Lower leg skin (tissue), 4 donors: ENCODE results near the gene BBLN. TPM values are rescaled to one million over a fixed set of nuclear protein-coding genes. Genes with fewer than 3 reads are reported as not detected.

ENCODE experiments used
- DNase-seq, 2 donors: peaks; one replicate each; pipeline ENCODE4 v3.0.0-alpha.2; 2019; ENCODE audit warnings: low spot score in 2 of 2
- H3K4me3 ChIP-seq: fragments of 200-600 bp; sonication (generic); 2 replicates; pipeline ENCODE4 v1.5.1; 2017; ENCODE audit warnings: mild to moderate bottlenecking, low read depth; ENCODE audit not compliant: poor library complexity, severe bottlenecking
- POLR2A ChIP-seq, 2 donors: fragments of 450-650 bp; IDR thresholded peaks; one replicate each; pipeline ENCODE4 v1.6.1; 2016 to 2017; ENCODE audit warnings: antibody characterized with exemption in 2 of 2, mild to moderate bottlenecking in 1 of 2, moderate library complexity in 1 of 2
- WGBS, 2 donors: methylation state at CpG; one replicate each; pipeline ENCODE4 v1.1.5; 2018; 5-methylcytosine and 5-hydroxymethylcytosine counted together
- intact Hi-C: fragments of 100-400 bp; cut with DNase I; formaldehyde crosslinking; loops from one replicate; pipeline ENCODE4 v1.15.0; 2023; ENCODE audit warnings: low total_unique reads
- total RNA-seq, 4 donors: library from RNA; depleted of rRNA; stranded (reverse); fragments of >200 nt; gene quantifications; one replicate each; pipeline ENCODE4 v1.1.0, GENCODE V29; 2016
- TF ChIP-seq, protein P1 (sequence below), 3 donors: fragments of 450-650 bp; IDR thresholded peaks; one replicate each; pipeline ENCODE4 v1.5.1; 2016; ENCODE audit warnings: antibody characterized with exemption in 3 of 3, mild to moderate bottlenecking in 3 of 3, moderate library complexity in 2 of 3

The BBLN gene
- total RNA-seq, 4 donors from 2014 or later: 288 to 606 (median 392) TPM

GRCh38 chr9:128153947-128154695, 5.9 kb upstream of the BBLN start:
- H3K4me3 ChIP-seq: no peak overlapping the region
- intact Hi-C loops: no loop called here
- no peak for TF ChIP-seq POLR2A (IDR thresholded peaks at IDR 0.05)
- TF ChIP-seq, protein P1, sequence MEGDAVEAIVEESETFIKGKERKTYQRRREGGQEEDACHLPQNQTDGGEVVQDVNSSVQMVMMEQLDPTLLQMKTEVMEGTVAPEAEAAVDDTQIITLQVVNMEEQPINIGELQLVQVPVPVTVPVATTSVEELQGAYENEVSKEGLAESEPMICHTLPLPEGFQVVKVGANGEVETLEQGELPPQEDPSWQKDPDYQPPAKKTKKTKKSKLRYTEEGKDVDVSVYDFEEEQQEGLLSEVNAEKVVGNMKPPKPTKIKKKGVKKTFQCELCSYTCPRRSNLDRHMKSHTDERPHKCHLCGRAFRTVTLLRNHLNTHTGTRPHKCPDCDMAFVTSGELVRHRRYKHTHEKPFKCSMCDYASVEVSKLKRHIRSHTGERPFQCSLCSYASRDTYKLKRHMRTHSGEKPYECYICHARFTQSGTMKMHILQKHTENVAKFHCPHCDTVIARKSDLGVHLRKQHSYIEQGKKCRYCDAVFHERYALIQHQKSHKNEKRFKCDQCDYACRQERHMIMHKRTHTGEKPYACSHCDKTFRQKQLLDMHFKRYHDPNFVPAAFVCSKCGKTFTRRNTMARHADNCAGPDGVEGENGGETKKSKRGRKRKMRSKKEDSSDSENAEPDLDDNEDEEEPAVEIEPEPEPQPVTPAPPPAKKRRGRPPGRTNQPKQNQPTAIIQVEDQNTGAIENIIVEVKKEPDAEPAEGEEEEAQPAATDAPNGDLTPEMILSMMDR (IDR thresholded peaks at IDR 0.05): no peak
- DNase-seq: no peak
- 89 to 91% methylated on average over 8 to 11 of the region's 13 CpGs for WGBS, 2 donors

GRCh38 chr9:128155736-128156500, 4.1 kb upstream of the BBLN start:
- no peak for DNase-seq
- intact Hi-C loops: no loop called here
- WGBS, 2 donors: 77 to 87% methylated on average over 7 of the region's 7 CpGs
- H3K4me3 ChIP-seq: no peak overlapping the region
- TF ChIP-seq, protein P1 (IDR thresholded peaks at IDR 0.05): no peak
- TF ChIP-seq POLR2A (IDR thresholded peaks at IDR 0.05): no peak

- no peak for DNase-seq
- H3K4me3 ChIP-seq: no peak overlapping the region
- intact Hi-C loops: no loop called here
- WGBS, 2 donors: 48 to 55% methylated on average over 9 of the region's 11 CpGs
- TF ChIP-seq, protein P1 (IDR thresholded peaks at IDR 0.05): no peak
- TF ChIP-seq POLR2A (IDR thresholded peaks at IDR 0.05): no peak
Observed at GRCh38 chr9:128159522-128159783, 612 bp upstream of the BBLN start.

DNA sequence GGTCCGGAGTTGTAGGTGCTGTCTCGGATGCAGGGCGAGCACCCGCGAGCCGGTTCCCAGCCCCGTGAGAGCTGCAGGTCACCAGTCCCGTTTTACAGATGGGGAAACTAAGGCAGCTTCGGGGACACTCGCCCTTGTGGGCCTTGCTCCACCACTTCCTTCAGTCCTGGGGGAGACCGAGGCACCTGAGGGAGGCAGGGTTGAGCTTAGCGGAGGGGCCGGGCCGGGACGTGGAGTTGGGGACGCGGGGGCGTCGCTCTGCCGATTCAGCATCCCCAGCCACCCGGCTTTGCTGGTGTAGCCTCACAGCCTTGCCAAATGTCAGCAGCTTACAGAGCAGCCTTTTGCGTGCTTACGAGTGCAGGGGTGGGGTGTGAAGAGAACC, 530 bp downstream of the BBLN start:
- DNase-seq: no peak
- H3K4me3 ChIP-seq: peak overlapping the region; percentile 80
- intact Hi-C loops: no loop called here
- WGBS, 2 donors: 0% methylated on average over 13 to 16 of the region's 23 CpGs
- TF ChIP-seq POLR2A (IDR thresholded peaks at IDR 0.05): no peak
- TF ChIP-seq, protein P1 (IDR thresholded peaks at IDR 0.05): no peak

GRCh38 chr9:128161215-128161902, 1.3 kb downstream of the BBLN start:
- WGBS, 2 donors: 79 to 80% methylated on average over 13 of the region's 13 CpGs
- DNase-seq: no peak
- no peak overlapping the region for H3K4me3 ChIP-seq
- intact Hi-C loops: no loop called here
- TF ChIP-seq, protein P1 (IDR thresholded peaks at IDR 0.05): no peak
- no peak for TF ChIP-seq POLR2A (IDR thresholded peaks at IDR 0.05)
